Posterior vena cava (tissue), 2 donors: ENCODE data around the gene GNA14. TPM values are rescaled to one million over a fixed set of nuclear protein-coding genes. Genes with fewer than 3 reads are reported as not detected.
"Not testable (repeated sequence)": the region's sequence is repeated elsewhere in the genome, so short reads cannot be mapped to it uniquely, and the experiment has no call there.

Experiments used
- DNase-seq: peaks from one replicate; pipeline ENCODE4 v3.0.0-alpha.2; 2020; ENCODE audit warnings: low spot score
- intact Hi-C, 2 donors: fragments of 100-400 bp; cut with DNase I; formaldehyde crosslinking; loops; one replicate each; pipeline versions ENCODE4 v1.14.1 to v1.14.2; 2022 to 2023
- total RNA-seq, 2 donors: library from RNA; stranded (reverse); fragmentation: NEBNext Ultra II Directional; extraction: Animal tissue kit (Norgen Biotek cat#: 25700); gene quantifications; one replicate each; pipeline ENCODE4 v1.2.1, GENCODE V29; 2021
- donor health status: DM: yes; HTN: yes; CAD: no.
- donor health status: DM: yes; HTN: yes; CAD: no.

The GNA14 gene
- total RNA-seq, 2 donors from 2014 or later, result 5.2 to 6.0 TPM

GRCh38 chr9:77464661-77465060 is 183.5 kb downstream of the GNA14 start:
- DNase-seq, result no peak
- intact Hi-C loops, result loop anchor here in 1 of 2 donors (10.0 kb wide), 1 partner anchor 280 kb away; no protein-coding TSS in a partner anchor

- DNase-seq, result no peak
- intact Hi-C loops, result loop anchor here in 1 of 2 donors (10.0 kb wide), 1 partner anchor 282 kb away; no protein-coding TSS in a partner anchor
These were observed 185.0 kb downstream of the GNA14 start for GRCh38 chr9:77463151-77463550.

DNA sequence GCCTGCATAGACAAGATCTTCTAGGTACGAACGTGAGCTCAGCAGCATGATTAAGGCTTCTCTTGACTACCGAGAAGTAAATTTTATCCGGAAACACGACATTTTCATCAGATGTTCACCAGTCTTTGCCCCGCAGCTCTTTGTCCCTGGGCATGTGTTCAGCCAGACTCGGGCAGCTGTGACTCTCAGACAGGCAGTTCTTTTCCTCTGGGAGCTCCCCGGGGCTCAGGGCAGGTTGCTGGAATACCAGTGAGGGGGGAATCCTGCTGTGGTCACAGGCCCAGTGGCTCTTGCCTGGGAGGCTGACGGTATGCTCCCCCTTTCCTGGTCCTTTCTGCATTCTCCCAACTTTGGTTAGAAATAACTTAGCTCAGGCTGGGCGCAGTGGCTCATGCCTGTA is 186.1 kb downstream of the GNA14 start:
- intact Hi-C loops, result loop anchor here in 1 of 2 donors (10.0 kb wide), 1 partner anchor 283 kb away; no protein-coding TSS in a partner anchor
- DNase-seq, result no peak

- DNase-seq, result no peak
- intact Hi-C loops, result loop anchor here in 1 of 2 donors (10.0 kb wide), 1 partner anchor 284 kb away; no protein-coding TSS in a partner anchor
These were observed 187.2 kb downstream of the GNA14 start for GRCh38 chr9:77460938-77461337.

DNA sequence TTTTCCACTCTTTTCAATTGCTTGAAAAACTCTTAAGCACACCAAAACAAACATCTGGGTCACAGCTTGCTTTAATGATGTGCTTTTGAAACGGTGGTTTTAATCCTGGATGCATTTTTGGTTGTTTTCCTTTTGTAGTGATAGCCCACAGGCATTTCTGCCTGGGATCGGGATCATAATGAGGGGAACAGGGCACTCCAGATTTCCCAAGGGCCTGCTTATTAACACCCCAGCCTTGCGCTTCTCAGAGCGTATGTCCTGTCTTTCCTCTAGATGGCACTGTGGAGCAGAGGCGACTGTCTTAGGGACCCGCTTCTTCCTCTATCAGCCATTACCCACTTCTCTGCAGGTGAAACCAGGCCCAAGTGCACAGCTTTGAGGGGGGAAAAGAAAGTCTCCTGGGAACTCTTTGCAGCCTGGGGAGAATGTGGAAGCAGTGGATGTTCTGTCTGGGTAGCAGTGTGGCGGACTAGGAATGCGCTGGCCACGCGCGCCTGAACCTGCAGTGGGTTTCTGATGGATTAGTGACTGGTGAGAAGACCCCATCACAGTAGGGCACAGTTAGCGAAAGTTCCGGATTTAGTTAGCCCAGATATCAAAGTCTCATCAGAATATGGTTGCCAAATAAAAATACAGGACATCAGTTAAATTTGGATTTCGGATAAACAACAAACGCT is 190.1 kb downstream of the GNA14 start:
- DNase-seq, result no peak
- intact Hi-C loops, result loop anchor here (10.0 kb wide), 2 partner anchors 187 to 577 kb away; partner anchors contain the start of genes GNA14 (in 1 of the 2) and GNAQ (in 1 of the 2)

- intact Hi-C loops, result loop anchor here (10.0 kb wide), 2 partner anchors 188 to 578 kb away; partner anchors contain the start of genes GNA14 (in 1 of the 2) and GNAQ (in 1 of the 2)
These were observed 191.2 kb downstream of the GNA14 start for GRCh38 chr9:77456829-77457437.

DNA sequence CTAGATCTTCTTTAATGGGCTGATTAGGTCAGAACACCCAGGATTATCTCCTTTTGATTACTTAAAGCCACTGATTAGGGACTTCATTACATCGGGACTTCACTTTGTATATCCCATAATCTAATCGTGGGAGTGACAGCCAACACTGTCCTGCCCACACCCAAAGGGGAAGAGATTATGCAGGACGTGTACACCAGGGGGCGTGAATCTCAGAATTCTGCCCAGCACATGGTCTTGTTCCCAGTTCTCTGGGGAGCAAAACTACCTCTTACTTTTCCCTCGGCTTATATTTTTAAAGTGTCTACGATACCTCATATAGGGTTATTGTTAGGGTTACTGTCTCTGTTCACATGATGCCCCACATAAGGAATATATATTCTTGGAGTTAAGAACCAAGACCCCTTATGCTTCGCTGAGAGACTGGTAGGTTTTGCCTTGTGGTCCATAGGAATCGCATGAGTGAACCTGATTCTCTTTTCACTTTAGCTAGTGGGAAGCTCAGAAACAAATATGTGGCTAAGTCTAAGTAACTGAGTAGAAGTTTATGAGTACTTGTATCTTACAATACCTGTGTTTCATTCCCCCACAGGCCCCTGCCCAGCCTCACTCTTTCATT is 192.7 kb downstream of the GNA14 start:
- DNase-seq, result no peak
- intact Hi-C loops, result loop anchor here (10.0 kb wide), 2 partner anchors 189 to 579 kb away; partner anchors contain the start of genes GNA14 (in 1 of the 2) and GNAQ (in 1 of the 2)

More at GRCh38 chr9:77456829-77457437, 191.2 kb downstream of the GNA14 start:
- DNase-seq, result peak; percentile 94

DNA sequence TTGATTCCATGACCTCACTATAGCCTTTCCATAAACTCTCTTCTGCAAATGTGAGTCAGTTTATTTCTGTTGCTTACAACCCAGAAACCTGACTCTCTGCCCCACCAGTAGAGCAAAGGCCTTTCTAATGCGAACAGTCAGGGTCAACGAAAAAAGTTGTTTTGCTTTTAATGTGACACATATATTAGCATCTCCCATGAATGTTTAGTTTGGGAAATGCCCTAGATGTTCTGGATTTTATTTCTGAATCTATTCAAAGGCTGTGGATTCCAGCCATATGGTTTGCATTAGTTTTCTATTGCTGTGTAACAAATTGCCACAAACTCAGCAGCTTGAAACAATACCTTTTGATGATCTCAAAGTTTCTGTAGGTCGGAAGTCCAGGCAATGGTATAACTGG is 193.5 kb downstream of the GNA14 start:
- no peak for DNase-seq
- intact Hi-C loops, result loop anchor here (10.0 kb wide), 2 partner anchors 190 to 580 kb away; partner anchors contain the start of genes GNA14 (in 1 of the 2) and GNAQ (in 1 of the 2)

- DNase-seq, result no peak
- intact Hi-C loops, result loop anchor here (10.0 kb wide), 2 partner anchors 191 to 581 kb away; partner anchors contain the start of genes GNA14 (in 1 of the 2) and GNAQ (in 1 of the 2)
These were observed 194.1 kb downstream of the GNA14 start for GRCh38 chr9:77453825-77454647.

DNA sequence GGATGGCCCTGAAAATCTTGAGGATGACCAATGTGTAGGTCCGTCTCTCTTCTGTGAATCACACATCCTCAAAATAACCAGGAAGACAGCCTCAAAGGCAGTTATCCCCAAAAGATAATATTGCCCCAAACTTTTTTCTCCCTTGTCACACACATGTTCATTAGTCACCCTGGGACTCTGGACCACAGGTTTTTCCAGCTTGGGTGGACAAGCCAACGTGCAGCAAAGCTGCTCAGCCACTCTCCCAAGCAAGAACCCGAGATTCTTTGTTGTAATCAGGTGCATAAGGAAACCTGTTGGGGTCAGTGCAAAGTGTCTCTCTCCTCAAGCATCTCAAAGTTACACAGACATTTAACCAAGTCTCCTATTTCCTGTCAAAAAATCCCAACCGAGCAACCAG is 196.6 kb downstream of the GNA14 start:
- no peak for DNase-seq
- intact Hi-C loops, result loop anchor here (10.0 kb wide), 2 partner anchors 193 to 583 kb away; partner anchors contain the start of genes GNA14 (in 1 of the 2) and GNAQ (in 1 of the 2)

GRCh38 chr9:77450085-77450475 is 198.0 kb downstream of the GNA14 start:
- no peak for DNase-seq
- intact Hi-C loops, result loop anchor here (10.0 kb wide), 2 partner anchors 195 to 585 kb away; partner anchors contain the start of genes GNA14 (in 1 of the 2) and GNAQ (in 1 of the 2)

DNA sequence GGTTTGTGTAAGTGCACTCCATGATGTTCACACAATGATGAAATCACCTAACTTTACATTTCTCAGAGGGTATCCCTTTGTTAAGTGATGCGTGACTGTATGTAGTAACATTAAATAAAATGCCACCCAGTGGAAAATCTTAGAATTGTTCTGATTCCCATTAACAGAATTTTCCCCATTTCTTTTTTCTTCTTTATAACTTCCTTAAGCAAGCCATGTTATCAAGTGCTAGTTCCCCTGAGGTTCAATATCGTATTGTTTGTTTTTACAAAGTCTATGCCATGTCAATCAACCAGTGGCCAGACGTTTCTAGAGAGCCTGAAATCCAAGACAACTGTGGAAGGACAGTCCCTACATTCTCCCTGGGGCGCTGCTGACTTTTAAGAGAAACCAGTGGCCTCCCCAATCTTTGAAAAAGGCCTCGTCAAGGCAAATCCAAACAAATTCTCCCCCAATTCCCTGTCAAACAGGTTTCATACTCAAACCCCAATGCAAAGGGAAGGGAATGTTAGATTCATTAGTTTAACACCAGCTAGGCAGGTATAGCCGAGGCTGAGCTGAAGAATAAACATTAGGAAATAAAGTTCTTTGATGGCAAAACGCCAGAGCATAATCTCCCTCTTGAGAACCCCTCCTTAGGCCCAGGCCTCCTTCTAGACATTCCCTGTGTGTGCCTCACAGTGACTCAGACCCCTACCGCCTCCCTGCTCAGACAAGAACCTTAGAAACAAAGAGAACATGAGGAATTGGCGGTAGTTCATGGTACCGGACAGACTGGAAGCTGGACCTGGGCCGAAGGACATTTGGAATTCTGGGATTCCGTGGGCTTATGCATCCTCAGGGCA is 198.7 kb downstream of the GNA14 start:
- no peak for DNase-seq
- intact Hi-C loops, result loop anchor here (10.0 kb wide), 2 partner anchors 195 to 585 kb away; partner anchors contain the start of genes GNA14 (in 1 of the 2) and GNAQ (in 1 of the 2)

DNA sequence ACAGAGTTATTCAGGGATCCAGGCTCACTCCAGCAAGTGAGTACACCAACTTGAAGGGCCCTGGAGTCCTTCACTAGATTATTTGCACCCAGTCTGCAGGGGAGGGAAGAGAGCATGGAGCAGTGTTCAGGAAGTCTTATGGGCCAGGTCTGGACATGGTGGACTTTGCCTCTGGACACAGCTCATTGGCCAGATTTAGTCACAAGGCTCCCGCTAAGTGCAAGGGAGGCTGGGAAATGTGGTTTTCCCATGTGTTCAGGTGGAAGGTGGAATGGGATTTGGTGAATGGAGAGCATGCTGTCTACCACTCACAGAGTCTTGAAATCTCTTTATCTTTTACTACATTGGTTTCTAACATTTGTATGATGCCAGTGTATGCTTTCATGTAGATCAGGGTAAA is 200.5 kb downstream of the GNA14 start:
- DNase-seq, result no peak
- intact Hi-C loops, result no loop called here

DNA sequence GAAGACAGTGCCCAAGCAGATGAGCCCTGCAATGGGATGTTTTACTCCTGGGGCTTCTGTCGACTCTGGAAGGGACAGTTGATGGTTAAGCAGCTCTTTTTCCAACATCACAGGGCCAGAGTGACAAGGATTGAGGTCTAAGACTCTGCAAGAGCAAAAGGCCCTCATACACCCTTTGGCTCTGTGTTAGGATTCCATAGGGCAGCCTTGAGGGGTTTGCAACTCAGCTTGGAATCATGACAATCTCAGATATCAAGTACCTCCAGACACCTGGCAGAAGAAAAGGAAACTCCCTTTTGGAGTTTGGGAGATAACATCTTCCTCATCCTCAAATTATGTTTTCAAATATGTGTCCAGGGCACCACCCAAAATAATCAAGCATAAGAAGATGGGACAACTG is 205.7 kb downstream of the GNA14 start:
- no peak for DNase-seq
- intact Hi-C loops, result no loop called here

GRCh38 chr9:77441124-77441523 is 207.0 kb downstream of the GNA14 start:
- intact Hi-C loops, result not testable (repeated sequence)

GRCh38 chr9:77440057-77440456 is 208.1 kb downstream of the GNA14 start:
- no peak for DNase-seq
- intact Hi-C loops, result no loop called here

More at GRCh38 chr9:77441124-77441523, 207.0 kb downstream of the GNA14 start:
- not testable (repeated sequence) for DNase-seq

- intact Hi-C loops, result loop anchor here in 1 of 2 donors (5.0 kb wide), 1 partner anchor 314 kb away; no protein-coding TSS in a partner anchor
- DNase-seq, result no peak
These were observed 209.5 kb downstream of the GNA14 start for GRCh38 chr9:77438653-77439052.
